ENCODE measurements around the gene VWA8.

Gene VWA8

GRCh38 chr13:41917641-41918040 lies 43.3 kb downstream of the VWA8 start (continued):
- TF ChIP-seq, protein P1, sequence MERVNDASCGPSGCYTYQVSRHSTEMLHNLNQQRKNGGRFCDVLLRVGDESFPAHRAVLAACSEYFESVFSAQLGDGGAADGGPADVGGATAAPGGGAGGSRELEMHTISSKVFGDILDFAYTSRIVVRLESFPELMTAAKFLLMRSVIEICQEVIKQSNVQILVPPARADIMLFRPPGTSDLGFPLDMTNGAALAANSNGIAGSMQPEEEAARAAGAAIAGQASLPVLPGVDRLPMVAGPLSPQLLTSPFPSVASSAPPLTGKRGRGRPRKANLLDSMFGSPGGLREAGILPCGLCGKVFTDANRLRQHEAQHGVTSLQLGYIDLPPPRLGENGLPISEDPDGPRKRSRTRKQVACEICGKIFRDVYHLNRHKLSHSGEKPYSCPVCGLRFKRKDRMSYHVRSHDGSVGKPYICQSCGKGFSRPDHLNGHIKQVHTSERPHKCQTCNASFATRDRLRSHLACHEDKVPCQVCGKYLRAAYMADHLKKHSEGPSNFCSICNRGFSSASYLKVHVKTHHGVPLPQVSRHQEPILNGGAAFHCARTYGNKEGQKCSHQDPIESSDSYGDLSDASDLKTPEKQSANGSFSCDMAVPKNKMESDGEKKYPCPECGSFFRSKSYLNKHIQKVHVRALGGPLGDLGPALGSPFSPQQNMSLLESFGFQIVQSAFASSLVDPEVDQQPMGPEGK (CRISPR knock-in tag; IDR thresholded peaks at IDR 0.05; ENCODE audit: borderline replicate concordance) = no peak
- no peak for TF ChIP-seq GLIS3 (CRISPR knock-in tag; IDR thresholded peaks at IDR 0.05)
- no peak for TF ChIP-seq TCF4 (CRISPR knock-in tag; IDR thresholded peaks at IDR 0.05; ENCODE audit: borderline replicate concordance)

GRCh38 chr13:41916173-41916954 lies 44.5 kb downstream of the VWA8 start:
- no peak for TF ChIP-seq ZFP3 (CRISPR knock-in tag; IDR thresholded peaks at IDR 0.05)
- no peak for TF ChIP-seq GLIS3 (CRISPR knock-in tag; IDR thresholded peaks at IDR 0.05)
- TF ChIP-seq ISL1 (CRISPR knock-in tag; IDR thresholded peaks at IDR 0.05) = peak; percentile 92
- TF ChIP-seq, protein P2, sequence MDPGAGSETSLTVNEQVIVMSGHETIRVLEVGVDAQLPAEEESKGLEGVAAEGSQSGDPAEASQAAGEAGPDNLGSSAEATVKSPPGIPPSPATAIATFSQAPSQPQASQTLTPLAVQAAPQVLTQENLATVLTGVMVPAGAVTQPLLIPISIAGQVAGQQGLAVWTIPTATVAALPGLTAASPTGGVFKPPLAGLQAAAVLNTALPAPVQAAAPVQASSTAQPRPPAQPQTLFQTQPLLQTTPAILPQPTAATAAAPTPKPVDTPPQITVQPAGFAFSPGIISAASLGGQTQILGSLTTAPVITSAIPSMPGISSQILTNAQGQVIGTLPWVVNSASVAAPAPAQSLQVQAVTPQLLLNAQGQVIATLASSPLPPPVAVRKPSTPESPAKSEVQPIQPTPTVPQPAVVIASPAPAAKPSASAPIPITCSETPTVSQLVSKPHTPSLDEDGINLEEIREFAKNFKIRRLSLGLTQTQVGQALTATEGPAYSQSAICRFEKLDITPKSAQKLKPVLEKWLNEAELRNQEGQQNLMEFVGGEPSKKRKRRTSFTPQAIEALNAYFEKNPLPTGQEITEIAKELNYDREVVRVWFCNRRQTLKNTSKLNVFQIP (CRISPR knock-in tag; IDR thresholded peaks at IDR 0.05; ENCODE audit: borderline replicate concordance, low read depth) = 0 out of 2 replicates have a peak, but pooled peaks have one; percentile 5
- no peak for TF ChIP-seq ZNF565 (CRISPR knock-in tag; conservative IDR thresholded peaks at IDR 0.05; ENCODE audit: low read depth)
- no peak for TF ChIP-seq CSDC2 (CRISPR knock-in tag; IDR thresholded peaks at IDR 0.05)
- peak; percentile 93 for ATAC-seq

DNA sequence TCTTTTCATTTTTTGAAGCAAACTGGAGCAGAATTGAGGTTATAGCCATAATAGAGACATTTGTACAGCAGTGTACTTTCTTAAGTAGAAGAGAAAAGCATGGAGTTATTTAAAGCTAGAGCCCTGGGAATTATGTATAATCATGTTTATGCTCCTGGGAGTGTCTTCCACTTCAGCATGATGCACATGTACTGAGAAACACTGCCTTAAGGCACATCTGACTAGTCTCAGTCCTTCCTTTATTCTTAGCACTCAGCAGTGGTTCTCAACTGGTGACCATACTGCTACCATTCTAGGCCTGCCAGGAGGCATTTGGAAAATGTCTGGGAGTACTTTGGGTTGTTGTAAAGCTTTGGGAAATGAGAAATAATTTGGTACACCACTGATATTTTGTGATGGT lies 45.8 kb downstream of the VWA8 start:
- TF ChIP-seq, protein P1 (CRISPR knock-in tag; IDR thresholded peaks at IDR 0.05; ENCODE audit: borderline replicate concordance) = no peak
- no peak for TF ChIP-seq RARB (CRISPR knock-in tag; IDR thresholded peaks at IDR 0.05)
- TF ChIP-seq ARNTL (CRISPR knock-in tag; IDR thresholded peaks at IDR 0.05; ENCODE audit: borderline replicate concordance, low read depth) = no peak
- TF ChIP-seq BACH2 (CRISPR knock-in tag; IDR thresholded peaks at IDR 0.05; ENCODE audit: borderline replicate concordance) = no peak
- no peak for TF ChIP-seq ZNF565 (CRISPR knock-in tag; conservative IDR thresholded peaks at IDR 0.05; ENCODE audit: low read depth)
- TF ChIP-seq, protein P3, sequence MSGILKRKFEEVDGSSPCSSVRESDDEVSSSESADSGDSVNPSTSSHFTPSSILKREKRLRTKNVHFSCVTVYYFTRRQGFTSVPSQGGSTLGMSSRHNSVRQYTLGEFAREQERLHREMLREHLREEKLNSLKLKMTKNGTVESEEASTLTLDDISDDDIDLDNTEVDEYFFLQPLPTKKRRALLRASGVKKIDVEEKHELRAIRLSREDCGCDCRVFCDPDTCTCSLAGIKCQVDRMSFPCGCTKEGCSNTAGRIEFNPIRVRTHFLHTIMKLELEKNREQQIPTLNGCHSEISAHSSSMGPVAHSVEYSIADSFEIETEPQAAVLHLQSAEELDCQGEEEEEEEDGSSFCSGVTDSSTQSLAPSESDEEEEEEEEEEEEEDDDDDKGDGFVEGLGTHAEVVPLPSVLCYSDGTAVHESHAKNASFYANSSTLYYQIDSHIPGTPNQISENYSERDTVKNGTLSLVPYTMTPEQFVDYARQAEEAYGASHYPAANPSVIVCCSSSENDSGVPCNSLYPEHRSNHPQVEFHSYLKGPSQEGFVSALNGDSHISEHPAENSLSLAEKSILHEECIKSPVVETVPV (CRISPR knock-in tag; IDR thresholded peaks at IDR 0.05) = no peak
- no peak for TF ChIP-seq ZFP30 (CRISPR knock-in tag; IDR thresholded peaks at IDR 0.05)
- no peak for ATAC-seq

- TF ChIP-seq PPARA (CRISPR knock-in tag; IDR thresholded peaks at IDR 0.05; ENCODE audit: borderline replicate concordance) = no peak
- TF ChIP-seq, protein P2 (CRISPR knock-in tag; IDR thresholded peaks at IDR 0.05; ENCODE audit: borderline replicate concordance, low read depth) = no peak
- TF ChIP-seq SNAI2 (CRISPR knock-in tag; IDR thresholded peaks at IDR 0.05) = no peak
- peak; percentile 67 for TF ChIP-seq ISL1 (CRISPR knock-in tag; IDR thresholded peaks at IDR 0.05)
- ATAC-seq = no peak
These were observed 46.4 kb downstream of the VWA8 start for GRCh38 chr13:41914552-41914951.

GRCh38 chr13:41909506-41909905 lies 51.4 kb downstream of the VWA8 start:
- TF ChIP-seq ZC3H10 (CRISPR knock-in tag; IDR thresholded peaks at IDR 0.05) (no peak), ZFP3 (CRISPR knock-in tag; IDR thresholded peaks at IDR 0.05) (no peak), ISL1 (CRISPR knock-in tag; IDR thresholded peaks at IDR 0.05) (no peak), SNAI2 (CRISPR knock-in tag; IDR thresholded peaks at IDR 0.05) (no peak), OSR1 (CRISPR knock-in tag; IDR thresholded peaks at IDR 0.05) (no peak), ARNTL (CRISPR knock-in tag; IDR thresholded peaks at IDR 0.05; ENCODE audit: borderline replicate concordance, low read depth) (no peak), TOX (CRISPR knock-in tag; IDR thresholded peaks at IDR 0.05; ENCODE audit: borderline replicate concordance) (no peak), ZNF70 (CRISPR knock-in tag; IDR thresholded peaks at IDR 0.05) (no peak), ZNF565 (CRISPR knock-in tag; conservative IDR thresholded peaks at IDR 0.05; ENCODE audit: low read depth) (no peak), GLIS3 (CRISPR knock-in tag; IDR thresholded peaks at IDR 0.05) (no peak), BACH2 (CRISPR knock-in tag; IDR thresholded peaks at IDR 0.05; ENCODE audit: borderline replicate concordance) (no peak), CREB5 (CRISPR knock-in tag; IDR thresholded peaks at IDR 0.05; ENCODE audit: low read depth) (no peak)
- TF ChIP-seq, protein P3 (CRISPR knock-in tag; IDR thresholded peaks at IDR 0.05) = no peak
- no peak for ATAC-seq
